Mucosa of gallbladder (tissue), 1 donor: ENCODE data around the gene ANO2. TPM values are rescaled to one million over a fixed set of nuclear protein-coding genes. Genes with fewer than 3 reads are reported as not detected.

ENCODE experiments used
- DNase-seq: peaks from one replicate; pipeline ENCODE4 v3.0.0-alpha.2; 2020; ENCODE audit warnings: low spot score
- total RNA-seq: library from RNA; stranded (reverse); gene quantifications from one replicate; pipeline ENCODE4 v1.2.1, GENCODE V29; 2021
- donor health status: DM: no; HTN: no; CAD: no.

ANO2 gene
- total RNA-seq, 1 donor from 2014 or later: 2.5 TPM

DNA sequence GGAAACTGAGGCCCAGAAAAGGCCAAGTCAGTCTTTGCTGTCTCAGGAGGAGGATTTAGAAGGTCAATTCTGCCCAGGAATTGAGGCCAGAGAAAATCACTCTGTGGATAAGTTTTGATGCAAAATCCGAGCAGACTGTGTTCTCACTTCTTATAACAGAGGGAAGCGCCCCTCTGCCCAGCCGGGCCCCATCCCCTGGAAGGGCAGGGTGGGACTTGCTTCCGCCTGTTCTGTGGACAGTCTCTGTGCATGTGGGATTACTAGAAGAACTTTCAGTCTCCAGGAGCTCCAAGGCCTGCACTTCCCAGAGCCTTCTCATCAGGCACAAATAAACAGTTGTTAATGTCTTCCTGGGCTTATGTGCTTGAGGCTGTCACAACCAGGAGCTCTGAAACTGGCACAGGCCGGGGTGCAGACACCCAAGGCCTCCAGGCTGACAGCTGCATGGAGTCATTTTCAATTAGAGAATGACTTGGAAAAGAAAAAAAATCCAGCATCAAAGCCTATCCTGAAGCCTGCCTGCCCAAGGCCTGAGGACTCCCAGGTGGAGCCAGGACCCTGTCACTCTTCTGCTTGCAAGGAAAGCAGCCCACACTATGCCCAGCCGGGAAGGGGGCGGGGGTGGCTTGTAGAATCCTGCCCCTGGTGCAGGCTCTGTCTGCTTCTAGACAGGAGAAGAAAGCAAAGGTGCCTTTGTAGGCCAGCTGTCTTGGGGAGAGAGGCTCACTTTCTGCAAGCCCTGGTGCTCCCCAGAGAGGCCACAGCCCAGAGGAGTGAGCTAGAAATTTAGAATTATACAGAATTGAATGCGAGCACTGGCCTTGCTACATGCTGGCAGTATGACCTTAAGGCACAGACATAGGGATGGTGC lies 428.5 kb downstream of the ANO2 start:
- DNase-seq: no peak

DNA sequence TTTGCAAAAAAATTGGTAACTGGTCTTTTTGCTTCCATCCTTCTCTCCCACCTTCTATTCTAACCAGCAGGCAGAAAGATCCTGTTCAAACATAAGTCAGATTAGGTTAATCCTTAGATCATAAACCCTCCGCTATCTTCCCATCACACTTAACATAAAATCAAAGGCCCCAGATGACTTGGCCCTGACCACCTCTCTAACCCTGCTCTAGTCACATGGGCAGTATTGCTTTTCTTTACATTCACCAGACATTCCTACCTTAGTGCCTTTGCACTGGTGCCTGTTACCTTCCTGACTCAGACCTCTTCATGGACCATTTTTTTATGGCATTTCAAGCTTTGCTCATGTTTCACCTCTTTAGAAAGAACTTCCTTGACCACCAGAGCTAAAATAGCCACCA lies 429.6 kb downstream of the ANO2 start:
- DNase-seq: no peak

DNA sequence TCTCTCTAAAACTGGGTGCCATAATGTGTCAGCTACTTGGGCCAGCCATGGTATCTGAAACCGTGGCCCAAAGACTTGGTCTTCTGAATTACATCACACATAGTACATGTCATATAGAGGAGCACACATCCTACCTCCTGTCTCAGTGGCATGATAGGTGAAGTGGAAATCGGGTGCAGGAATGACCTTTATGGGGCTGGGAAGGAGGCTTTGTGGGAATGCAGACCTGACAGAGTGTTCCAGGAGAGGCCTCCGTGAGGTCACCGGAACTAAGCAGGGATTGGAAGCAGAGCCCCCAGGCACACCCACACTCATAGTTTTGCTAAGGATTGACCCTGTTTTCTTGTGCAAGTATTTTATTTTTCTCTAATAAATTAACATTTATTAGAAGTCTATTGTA lies 430.5 kb downstream of the ANO2 start:
- DNase-seq: no peak

DNA sequence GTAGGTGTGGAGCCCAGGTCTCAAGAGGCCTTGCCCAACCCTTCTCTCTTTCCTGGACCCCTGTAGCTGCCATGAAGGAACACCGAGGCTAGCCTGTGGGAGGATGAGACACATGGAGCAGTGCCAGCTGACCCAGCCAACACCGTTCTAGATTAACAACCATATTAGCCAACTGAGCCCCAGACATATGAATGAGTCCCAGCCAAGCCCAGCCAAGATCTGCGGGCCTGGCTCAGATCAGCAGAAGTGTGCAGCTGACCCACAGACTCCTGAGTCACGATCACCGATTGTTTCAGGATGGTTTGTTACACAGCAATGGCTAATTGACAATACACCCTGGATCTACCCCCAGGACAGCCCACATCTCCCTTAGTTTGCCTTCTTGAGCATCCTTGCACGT lies 431.0 kb downstream of the ANO2 start:
- DNase-seq: no peak

DNA sequence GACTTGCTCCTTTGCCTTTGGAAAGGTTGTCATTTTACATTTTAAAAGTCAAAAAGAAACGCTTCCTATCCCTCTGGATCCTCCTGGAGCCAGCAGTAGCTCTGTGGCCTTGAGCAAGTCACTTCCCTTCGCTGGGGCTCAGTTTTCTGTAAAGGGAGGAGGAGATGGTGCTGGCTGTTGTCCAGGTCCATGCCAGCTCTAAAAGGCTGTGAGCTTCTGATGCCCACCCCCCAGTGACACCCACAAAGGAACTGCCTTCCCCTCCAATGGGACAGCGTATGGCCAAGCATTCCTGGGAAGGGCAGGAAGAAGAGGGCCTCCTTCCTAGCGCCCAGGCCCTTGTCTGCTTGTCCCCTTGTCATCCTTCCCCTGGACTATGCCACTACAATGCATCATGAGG lies 431.7 kb downstream of the ANO2 start:
- no peak for DNase-seq

Other genes with a start within 250 kb of the ANO2 start
- 97.3 TPM for gene VWF, start 179.4 kb upstream of the ANO2 start, total RNA-seq